Psoas muscle (tissue), 8 donors: ENCODE measurements around the gene SIPA1L3. TPM values are rescaled to one million over a fixed set of nuclear protein-coding genes. Genes with fewer than 3 reads are reported as not detected.

Experiments used
- ATAC-seq, 4 donors: fragments of 200-7000 bp; cut with Tn5 transposase; one replicate each; pipeline ENCODE4 v1.9.1; 2020; ENCODE audit warnings: moderate library complexity in 3 of 4, mild to moderate bottlenecking in 2 of 4
- DNase-seq, 2 donors: peaks; one replicate each; pipeline ENCODE4 v3.0.0-alpha.2; 2020
- H3K27ac ChIP-seq: fragments of 200-600 bp; one replicate; pipeline ENCODE4 v1.8.0; 2022
- H3K27me3 ChIP-seq, 3 donors: fragments of 200-600 bp in 1 of 3; one replicate each; pipeline versions ENCODE4 v1.6.1 to v1.8.0; 2013 to 2022; ENCODE audit warnings: low read length in 2 of 3, mild to moderate bottlenecking in 2 of 3, moderate library complexity in 1 of 3; ENCODE audit not compliant: insufficient read depth in 3 of 3
- H3K36me3 ChIP-seq, 2 donors: fragments of 200-600 bp in 1 of 2; one replicate each; pipeline versions ENCODE4 v1.6.1 to v1.8.0; 2013 to 2022; ENCODE audit warnings: low read depth in 1 of 2, mild to moderate bottlenecking in 1 of 2, moderate library complexity in 1 of 2; ENCODE audit not compliant: insufficient read depth in 1 of 2
- H3K4me1 ChIP-seq: fragments of 200-600 bp; one replicate; pipeline ENCODE4 v1.8.0; 2022
- H3K4me3 ChIP-seq: fragments of 200-600 bp; one replicate; pipeline ENCODE4 v1.8.0; 2022; ENCODE audit warnings: mild to moderate bottlenecking
- H3K9me3 ChIP-seq: fragments of 200-600 bp; one replicate; pipeline ENCODE4 v1.8.0; 2022
- WGBS, 3 donors: extraction: QIAGEN DNeasy Blood & Tissue Kit; methylation state at CpG; one replicate each; pipeline versions ENCODE4 v1.1.6 to v1.1.7; 2013; 5-methylcytosine and 5-hydroxymethylcytosine counted together
- intact Hi-C, 2 donors: fragments of 100-400 bp; cut with DNase I; formaldehyde crosslinking; loops; one replicate each; pipeline versions ENCODE4 v1.11.0 to v1.14.2; 2022
- polyA plus RNA-seq, 3 donors: library from polyadenylated mRNA; stranded (reverse); fragments of 200-250 nt; gene quantifications; one replicate each; pipeline ENCODE4 v1.2.3, GENCODE V29; 2013
- total RNA-seq, 4 donors: library from RNA; stranded (reverse); fragmentation: NEBNext Ultra II Directional in 2 of 4; extraction: Animal tissue kit (Norgen Biotek cat#: 25700) in 2 of 4; gene quantifications; one replicate each; pipeline versions ENCODE4 v1.2.1 to v1.2.4, GENCODE V29; 2021 to 2023
- TF ChIP-seq, protein P1 (sequence below): fragments of 200-600 bp; IDR thresholded peaks from one replicate; pipeline ENCODE4 v1.8.0; 2022; ENCODE audit warnings: antibody characterized with exemption
- donor health status: healthy with polysubstance abuse.
- donor health status: DM: no; HTN: no; CAD: no; lungs with moderate emphysema.
- donor health status: Bipolar disorder and iron deficiency.
- donor health status: healthy.
- donor health status: DM: yes; HTN: yes; CAD: no.
- donor health status: DM: no; HTN: no; CAD: no.
- donor health status: DM: no; HTN: no; CAD: no.
- donor health status: DM: yes; HTN: yes; CAD: no.

The SIPA1L3 gene
- total and polyA plus RNA-seq, 7 donors, result 2.9 to 28.2 (median 8.3) TPM

DNA sequence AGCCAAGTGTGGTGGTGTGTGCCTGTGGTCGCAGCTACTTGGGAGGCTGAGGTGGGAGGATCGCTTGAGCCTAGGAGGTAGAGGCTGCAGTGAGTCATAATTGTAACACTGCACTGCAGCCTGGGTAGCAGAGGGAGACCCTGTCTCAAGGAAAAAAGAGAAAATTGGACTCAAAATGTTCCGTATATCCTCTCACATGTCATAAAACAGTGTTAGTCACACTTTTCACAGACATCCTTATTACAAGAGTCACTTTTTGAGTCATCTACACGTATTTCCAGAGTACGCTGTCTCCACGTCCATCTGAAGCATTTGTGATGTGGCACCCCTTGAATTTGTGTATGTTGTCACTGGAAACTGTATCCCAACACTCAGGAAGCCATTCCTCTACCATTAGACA, 133.0 kb downstream of the SIPA1L3 start:
- intact Hi-C loops, result loop anchor here in 1 of 2 donors (10.0 kb wide), 1 partner anchor 135 kb away; the partner anchor contains the start of genes SIPA1L3 and WDR87
- 94 to 95% (median 94%) methylated on average over 6 of the region's 6 CpGs for WGBS, 3 donors

GRCh38 chr19:38042132-38042531, 135.1 kb downstream of the SIPA1L3 start:
- Histone ChIP-seq H3K9me3 (no peaks in the 10 kb centered on the region), H3K4me3 (no peak overlapping the region), H3K36me3 (no peaks in the 10 kb centered on the region), H3K27ac (no peak overlapping the region), H3K27me3 (no peaks in the 10 kb centered on the region), H3K4me1 (peaks cover 10% of the 10 kb centered on the region)
- no peak for DNase-seq
- TF ChIP-seq, protein P1, sequence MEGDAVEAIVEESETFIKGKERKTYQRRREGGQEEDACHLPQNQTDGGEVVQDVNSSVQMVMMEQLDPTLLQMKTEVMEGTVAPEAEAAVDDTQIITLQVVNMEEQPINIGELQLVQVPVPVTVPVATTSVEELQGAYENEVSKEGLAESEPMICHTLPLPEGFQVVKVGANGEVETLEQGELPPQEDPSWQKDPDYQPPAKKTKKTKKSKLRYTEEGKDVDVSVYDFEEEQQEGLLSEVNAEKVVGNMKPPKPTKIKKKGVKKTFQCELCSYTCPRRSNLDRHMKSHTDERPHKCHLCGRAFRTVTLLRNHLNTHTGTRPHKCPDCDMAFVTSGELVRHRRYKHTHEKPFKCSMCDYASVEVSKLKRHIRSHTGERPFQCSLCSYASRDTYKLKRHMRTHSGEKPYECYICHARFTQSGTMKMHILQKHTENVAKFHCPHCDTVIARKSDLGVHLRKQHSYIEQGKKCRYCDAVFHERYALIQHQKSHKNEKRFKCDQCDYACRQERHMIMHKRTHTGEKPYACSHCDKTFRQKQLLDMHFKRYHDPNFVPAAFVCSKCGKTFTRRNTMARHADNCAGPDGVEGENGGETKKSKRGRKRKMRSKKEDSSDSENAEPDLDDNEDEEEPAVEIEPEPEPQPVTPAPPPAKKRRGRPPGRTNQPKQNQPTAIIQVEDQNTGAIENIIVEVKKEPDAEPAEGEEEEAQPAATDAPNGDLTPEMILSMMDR, result no peak
- no peak for ATAC-seq
- WGBS, 3 donors, result 97 to 99% (median 98%) methylated on average over 2 of the region's 2 CpGs
- intact Hi-C loops, result no loop called here

More for the DNA sequence above, 133.0 kb downstream of the SIPA1L3 start:
- Histone ChIP-seq H3K9me3 (no peaks in the 10 kb centered on the region), H3K36me3 (no peaks in the 10 kb centered on the region), H3K27me3 (no peaks in the 10 kb centered on the region), H3K4me1 (peaks cover 26% of the 10 kb centered on the region), H3K27ac (no peak overlapping the region), H3K4me3 (no peak overlapping the region)
- TF ChIP-seq, protein P1, result no peak
- ATAC-seq (no peak), DNase-seq (no peak)

DNA sequence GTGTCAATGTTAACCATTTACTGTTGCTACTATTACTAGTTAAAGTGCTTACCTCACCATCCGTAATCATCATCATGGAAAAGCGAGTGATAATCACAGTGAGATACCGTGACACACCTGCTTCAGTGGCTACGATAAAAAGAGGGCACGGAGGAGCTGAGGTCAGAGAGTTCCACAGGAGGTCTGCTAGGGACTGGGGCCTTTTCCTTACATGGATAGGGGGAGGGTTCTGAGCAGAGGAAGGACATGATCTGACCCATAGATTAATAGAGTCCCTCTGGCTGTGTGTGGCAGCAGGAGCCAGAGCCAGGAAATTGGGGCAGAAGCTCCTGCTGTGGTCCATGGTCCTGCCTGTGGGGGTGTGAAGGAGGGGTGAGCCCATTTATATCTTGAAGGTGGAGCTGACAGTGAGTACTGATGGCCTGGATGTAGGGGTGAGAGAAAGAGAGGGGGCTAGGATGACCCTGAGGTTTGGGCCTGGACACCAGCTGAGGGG, 136.7 kb downstream of the SIPA1L3 start:
- WGBS, 3 donors, result 95 to 96% (median 95%) methylated on average over 5 of the region's 5 CpGs
- no peaks in the 10 kb centered on the region for H3K27me3 ChIP-seq

DNA sequence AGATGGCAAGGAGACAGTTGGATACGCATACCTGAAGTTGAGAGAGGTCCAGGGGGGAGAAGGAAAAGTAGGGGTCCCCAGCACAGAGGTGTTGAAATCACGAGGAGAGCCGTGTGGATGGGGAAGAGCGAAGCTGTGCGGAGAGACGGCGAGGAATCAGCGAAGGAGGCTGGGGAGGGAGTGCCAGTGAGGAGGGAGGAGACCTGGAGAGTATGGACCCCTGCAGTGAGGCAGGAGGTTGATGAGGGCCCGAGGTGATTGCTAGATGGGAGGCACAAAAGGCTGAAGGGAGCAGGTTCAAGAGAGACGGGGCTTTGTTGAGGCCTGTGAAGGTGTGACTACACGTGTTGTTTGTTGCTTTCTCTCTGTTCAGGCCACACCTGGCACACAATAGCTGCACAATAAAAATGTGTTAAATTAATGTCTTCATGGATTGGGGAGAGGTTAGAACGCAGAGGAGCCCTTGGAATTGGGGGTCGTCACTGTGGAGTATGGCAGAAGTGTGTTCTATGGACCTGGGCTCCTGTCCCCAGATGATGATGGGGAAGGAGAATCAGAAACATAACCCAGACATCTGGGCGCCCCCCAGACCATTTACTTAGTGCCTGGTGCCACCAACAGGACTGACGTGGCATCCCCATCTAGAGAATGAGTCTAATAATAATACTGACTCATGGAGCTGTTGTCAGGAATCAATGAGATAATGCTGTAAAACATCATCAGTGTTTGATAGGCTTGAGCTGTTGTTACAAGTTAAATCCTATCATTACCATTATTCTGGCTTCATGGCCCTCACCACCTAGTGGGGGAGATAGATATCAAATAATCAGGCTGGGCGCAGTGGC, 137.5 kb downstream of the SIPA1L3 start:
- H3K4me3 ChIP-seq, result no peak overlapping the region
- H3K4me1 ChIP-seq, result no peaks in the 10 kb centered on the region
- DNase-seq (no peak), ATAC-seq (peak in 1 of 4 donors; percentile 60)
- no peaks in the 10 kb centered on the region for H3K9me3 ChIP-seq
- H3K36me3 ChIP-seq, result no peaks in the 10 kb centered on the region
- no peaks in the 10 kb centered on the region for H3K27me3 ChIP-seq
- intact Hi-C loops, result no loop called here
- TF ChIP-seq, protein P1, result no peak
- H3K27ac ChIP-seq, result no peak overlapping the region
- WGBS, 3 donors, result 90 to 93% (median 91%) methylated on average over 16 of the region's 16 CpGs

More for the DNA sequence above, 136.7 kb downstream of the SIPA1L3 start:
- ATAC-seq (no peak), DNase-seq (no peak)
- Histone ChIP-seq H3K36me3 (no peaks in the 10 kb centered on the region), H3K4me3 (no peak overlapping the region), H3K27ac (no peak overlapping the region), H3K4me1 (no peaks in the 10 kb centered on the region), H3K9me3 (no peaks in the 10 kb centered on the region)
- intact Hi-C loops, result no loop called here
- TF ChIP-seq, protein P1, result no peak
